ENCODE data around the gene CYP4F12. TPM values are rescaled to one million over a fixed set of nuclear protein-coding genes. Genes with fewer than 3 reads are reported as not detected.

The CYP4F12 gene
- total and polyA plus RNA-seq, 2 of the 4 experiments (the other 2 are of a cell fraction) = not detected

DNA sequence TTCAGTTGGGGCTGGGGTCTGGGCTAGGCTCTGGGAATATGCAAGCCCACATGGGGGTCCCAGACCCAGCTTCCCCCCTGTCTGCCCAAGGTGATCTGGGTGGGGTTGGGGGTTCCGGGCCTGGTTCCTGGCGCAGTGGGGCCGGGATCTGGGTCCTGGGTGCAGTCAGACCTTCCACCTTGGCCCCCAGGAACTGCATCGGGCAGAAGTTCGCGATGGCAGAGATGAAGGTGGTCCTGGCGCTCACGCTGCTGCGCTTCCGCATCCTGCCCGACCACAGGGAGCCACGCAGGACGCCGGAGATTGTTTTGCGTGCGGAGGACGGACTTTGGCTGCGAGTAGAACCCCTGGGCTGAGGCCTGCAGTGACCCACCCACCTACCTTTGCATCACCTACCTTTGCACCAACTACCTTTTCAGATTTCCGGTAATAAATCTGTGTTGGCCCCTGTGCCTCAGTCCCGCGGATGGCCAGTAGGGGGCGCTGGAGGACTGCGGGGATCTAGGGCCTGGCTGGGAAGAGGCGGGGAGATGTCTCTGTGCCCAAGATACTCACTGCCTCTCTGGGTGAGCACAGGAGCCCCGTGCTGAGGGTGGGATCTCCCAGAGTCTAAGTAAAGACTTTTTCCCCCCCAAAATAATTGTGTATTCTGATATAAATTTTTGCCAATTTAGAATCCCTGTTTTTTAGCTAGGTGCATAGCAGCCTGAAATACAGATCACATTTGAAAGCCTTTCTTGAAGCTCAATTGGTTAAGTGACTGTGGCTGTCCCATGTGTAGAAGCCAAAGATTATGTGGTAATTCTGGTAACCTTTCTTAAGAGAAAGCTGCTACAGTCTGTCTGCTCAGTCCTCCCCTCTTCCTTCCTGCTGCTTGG, 43.6 kb upstream of the CYP4F12 start:
- no peak overlapping the region for H4K91ac ChIP-seq (ENCODE audit: insufficient read depth, low read depth, low read length)
- CTCF ChIA-PET = interaction anchor here (0.6 kb wide), 1 partner anchor 754 kb away, joined by 4 read pairs; no protein-coding TSS in a partner anchor
- POLR2A ChIA-PET (ENCODE audit: unreplicated experiment) = no interaction called here
- dilution Hi-C loops (cut with HindIII; ENCODE audit: low sequenced_read_pairs, unreplicated experiment) (no loop called here), in situ Hi-C loops (cut with MboI; ENCODE audit: low sequenced_read_pairs) (loop anchor here (25.0 kb wide), 2 partner anchors 558 to 783 kb away; partner anchors contain the start of genes AP1M1 and FAM32A), intact Hi-C loops (cut with micrococcal nuclease) (loop anchor here (2.0 kb wide), 1 partner anchor 412 kb away; no protein-coding TSS in a partner anchor)
- no peak overlapping the region for H2AK5ac ChIP-seq (ENCODE audit: low read depth, low read length)
- TF ChIP-seq RFX5 (IDR thresholded peaks at IDR 0.05; ENCODE audit: low read depth, low read length) (no peak), RAD21 (IDR thresholded peaks at IDR 0.05; ENCODE audit: low read length) (peak; percentile 75), BHLHE40 (IDR thresholded peaks at IDR 0.05; ENCODE audit: low read depth, low read length) (no peak), SMC3 (IDR thresholded peaks at IDR 0.05; ENCODE audit: low read depth, low read length) (peak; percentile 44)
- TF ChIP-seq, protein P1, sequence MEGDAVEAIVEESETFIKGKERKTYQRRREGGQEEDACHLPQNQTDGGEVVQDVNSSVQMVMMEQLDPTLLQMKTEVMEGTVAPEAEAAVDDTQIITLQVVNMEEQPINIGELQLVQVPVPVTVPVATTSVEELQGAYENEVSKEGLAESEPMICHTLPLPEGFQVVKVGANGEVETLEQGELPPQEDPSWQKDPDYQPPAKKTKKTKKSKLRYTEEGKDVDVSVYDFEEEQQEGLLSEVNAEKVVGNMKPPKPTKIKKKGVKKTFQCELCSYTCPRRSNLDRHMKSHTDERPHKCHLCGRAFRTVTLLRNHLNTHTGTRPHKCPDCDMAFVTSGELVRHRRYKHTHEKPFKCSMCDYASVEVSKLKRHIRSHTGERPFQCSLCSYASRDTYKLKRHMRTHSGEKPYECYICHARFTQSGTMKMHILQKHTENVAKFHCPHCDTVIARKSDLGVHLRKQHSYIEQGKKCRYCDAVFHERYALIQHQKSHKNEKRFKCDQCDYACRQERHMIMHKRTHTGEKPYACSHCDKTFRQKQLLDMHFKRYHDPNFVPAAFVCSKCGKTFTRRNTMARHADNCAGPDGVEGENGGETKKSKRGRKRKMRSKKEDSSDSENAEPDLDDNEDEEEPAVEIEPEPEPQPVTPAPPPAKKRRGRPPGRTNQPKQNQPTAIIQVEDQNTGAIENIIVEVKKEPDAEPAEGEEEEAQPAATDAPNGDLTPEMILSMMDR (conservative IDR thresholded peaks at IDR 0.05; ENCODE audit: low read depth, low read length) = peak; percentile 73
- no peaks in the 10 kb centered on the region for H3K36me3 ChIP-seq (ENCODE audit: control insufficient read depth, insufficient read depth, low read length)
- H3K9me3 ChIP-seq (ENCODE audit: control insufficient read depth, insufficient read depth, low read length) = no peaks in the 10 kb centered on the region; the same call in 1 of the 2 replicates
- H4K20me1 ChIP-seq (ENCODE audit: insufficient read depth, low read length) = no peaks in the 10 kb centered on the region
- no peaks in the 10 kb centered on the region for H3K27me3 ChIP-seq (ENCODE audit: control insufficient read depth, insufficient read depth, low read length)
- peak overlapping the region; percentile 58 for H2AFZ ChIP-seq (replicated peaks; ENCODE audit: low read length, poor library complexity)
- H3K27ac ChIP-seq (ENCODE audit: insufficient read depth, low read length) = no peak overlapping the region
- DNase-seq (peak; percentile 19), ATAC-seq (ENCODE audit: low read depth) (peak; percentile 92)
- H2BK120ac ChIP-seq (ENCODE audit: low read depth, low read length) = no peak overlapping the region
- H4K8ac ChIP-seq (ENCODE audit: low read depth in 2 of 2, low read length in 2 of 2) = no peak overlapping the region
- no peak overlapping the region for H3K4ac ChIP-seq (ENCODE audit: low read depth, low read length)
- H2BK15ac ChIP-seq (ENCODE audit: low read depth, low read length) = no peak overlapping the region
- no peak overlapping the region for H3K56ac ChIP-seq (ENCODE audit: extremely low read depth, insufficient read depth, low read length)
- no peak overlapping the region for H3K9ac ChIP-seq (ENCODE audit: low read depth, low read length)
- H3K4me1 ChIP-seq (ENCODE audit: control insufficient read depth, insufficient read depth, low read length) = no peaks in the 10 kb centered on the region
- no peak overlapping the region for H2BK20ac ChIP-seq (ENCODE audit: low read depth, low read length)
- H2AK9ac ChIP-seq (replicated peaks; ENCODE audit: low read depth, low read length, poor library complexity) = no peak overlapping the region
- no peak overlapping the region for H3K4me2 ChIP-seq (ENCODE audit: low read depth, low read length)
- H3K4me3 ChIP-seq (ENCODE audit: insufficient read depth, low read depth, low read length) = no peak overlapping the region
- no peak overlapping the region for H4K5ac ChIP-seq (ENCODE audit: low read depth, low read length)
- H3K9me1 ChIP-seq (ENCODE audit: insufficient read depth, low read length) = no peaks in the 10 kb centered on the region
- H3K18ac ChIP-seq (ENCODE audit: low read depth, low read length) = no peak overlapping the region
- H2BK5ac ChIP-seq (ENCODE audit: low read depth, low read length, poor library complexity, severe bottlenecking) = no peak overlapping the region
- no peak overlapping the region for H3K14ac ChIP-seq (replicated peaks; ENCODE audit: low read depth, low read length)
- H3K79me1 ChIP-seq (ENCODE audit: low read depth in 1 of 2, low read length in 2 of 2) = no peaks in the 10 kb centered on the region
- BruUV-seq (replicated peaks) = no TSS peak
- no peak overlapping the region for H3K23ac ChIP-seq (ENCODE audit: low read depth, low read length)
- WGBS, 2 experiments (ENCODE audit: extremely low coverage in 2 of 2, insufficient read length in 1 of 2) = no CpG with 5 or more reads among the region's 25 CpGs

Data from IMR-90 (cell line).